ENCODE measurements around the gene ATE1.
"Not testable (repeated sequence)": the region's sequence is repeated elsewhere in the genome, so short reads cannot be mapped to it uniquely, and the experiment has no call there.

ATE1 gene

GRCh38 chr10:121788717-121789116, 139.1 kb downstream of the ATE1 start:
- TF ChIP-seq POLR2A (IDR thresholded peaks at IDR 0.05; ENCODE audit: low read length) (no peak), GATA1 (IDR thresholded peaks at IDR 0.05; ENCODE audit: low read depth, low read length) (no peak)
- no peak for DNase-seq

GRCh38 chr10:121788115-121788514, 139.7 kb downstream of the ATE1 start:
- no peak for DNase-seq
- TF ChIP-seq GATA1 (IDR thresholded peaks at IDR 0.05; ENCODE audit: low read depth, low read length) (no peak), POLR2A (IDR thresholded peaks at IDR 0.05; ENCODE audit: low read length) (no peak)

DNA sequence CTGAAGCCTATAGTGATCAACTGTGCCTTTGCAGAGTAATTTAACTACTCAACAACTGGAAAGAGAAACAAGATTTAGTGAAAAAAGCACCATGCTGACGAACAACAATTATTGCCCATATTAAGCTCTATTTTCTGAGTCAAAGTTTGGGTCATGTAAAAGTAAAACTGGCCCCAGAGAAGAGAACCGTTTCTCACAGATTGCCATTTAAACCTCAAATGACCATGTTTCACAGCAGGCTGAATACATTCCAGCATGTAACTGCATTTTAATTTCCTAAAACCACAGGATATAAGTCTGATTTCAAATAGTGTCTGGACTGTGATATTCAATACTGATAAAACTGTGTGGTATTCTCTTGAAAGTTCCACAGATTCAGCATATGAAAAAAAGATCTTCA, 140.7 kb downstream of the ATE1 start:
- DNase-seq: no peak
- TF ChIP-seq POLR2A (IDR thresholded peaks at IDR 0.05; ENCODE audit: low read length) (no peak), GATA1 (IDR thresholded peaks at IDR 0.05; ENCODE audit: low read depth, low read length) (no peak)

DNA sequence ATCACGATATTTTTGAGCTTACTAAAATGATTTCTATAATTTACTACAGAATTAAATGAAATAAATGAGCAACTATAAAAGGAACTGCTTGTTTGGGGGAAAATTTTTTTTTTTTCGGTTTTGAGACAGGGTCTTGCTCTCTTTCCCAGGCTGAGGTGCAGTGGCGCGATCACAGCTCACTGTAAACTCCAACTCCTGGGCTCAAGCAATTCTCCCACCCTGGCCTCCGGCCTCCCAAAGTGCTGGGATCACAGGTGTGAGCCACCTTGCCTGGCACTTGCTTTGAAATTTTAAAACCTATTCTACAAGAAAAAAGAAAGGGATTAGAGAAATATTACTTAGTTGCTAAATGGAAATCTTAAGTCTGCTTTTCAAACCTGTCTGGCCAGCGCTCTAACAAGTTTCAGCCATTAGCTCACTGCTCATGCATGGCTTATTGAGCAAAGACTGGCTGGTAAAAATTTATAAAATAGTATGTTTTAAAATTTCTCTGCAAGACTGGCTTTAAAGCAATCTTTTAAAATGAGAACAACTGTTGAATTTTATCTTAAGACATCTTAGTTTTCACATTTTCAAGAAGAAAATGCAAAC, 144.0 kb downstream of the ATE1 start:
- TF ChIP-seq POLR2A (IDR thresholded peaks at IDR 0.05; ENCODE audit: low read length) (no peak), GATA1 (IDR thresholded peaks at IDR 0.05; ENCODE audit: low read depth, low read length) (no peak)
- no peak for DNase-seq

GRCh38 chr10:121781101-121781500, 146.7 kb downstream of the ATE1 start:
- DNase-seq: no peak
- TF ChIP-seq POLR2A (IDR thresholded peaks at IDR 0.05; ENCODE audit: low read length) (no peak), GATA1 (IDR thresholded peaks at IDR 0.05; ENCODE audit: low read depth, low read length) (no peak)

DNA sequence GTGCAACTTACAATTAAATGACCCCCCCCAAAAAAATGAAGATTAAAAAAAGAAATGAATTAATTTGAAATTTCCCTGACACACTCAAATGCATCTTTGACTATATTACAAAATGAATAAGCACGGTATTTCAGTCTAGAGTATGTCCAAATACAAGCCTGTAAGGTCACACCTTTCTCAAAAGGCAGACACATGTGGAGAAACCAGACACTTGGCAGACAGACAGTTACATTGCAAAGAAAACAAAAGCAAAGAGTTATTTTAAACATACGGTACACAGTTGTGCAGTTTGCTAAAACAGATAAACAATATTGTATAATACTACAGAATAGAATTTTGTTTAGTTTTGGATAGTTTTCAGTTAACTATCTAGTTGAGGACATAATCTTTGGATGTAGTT, 153.0 kb downstream of the ATE1 start:
- no peak for TF ChIP-seq POLR2A (IDR thresholded peaks at IDR 0.05; ENCODE audit: low read length)
- no peak for TF ChIP-seq GATA1 (IDR thresholded peaks at IDR 0.05; ENCODE audit: low read depth, low read length)
- DNase-seq: no peak

DNA sequence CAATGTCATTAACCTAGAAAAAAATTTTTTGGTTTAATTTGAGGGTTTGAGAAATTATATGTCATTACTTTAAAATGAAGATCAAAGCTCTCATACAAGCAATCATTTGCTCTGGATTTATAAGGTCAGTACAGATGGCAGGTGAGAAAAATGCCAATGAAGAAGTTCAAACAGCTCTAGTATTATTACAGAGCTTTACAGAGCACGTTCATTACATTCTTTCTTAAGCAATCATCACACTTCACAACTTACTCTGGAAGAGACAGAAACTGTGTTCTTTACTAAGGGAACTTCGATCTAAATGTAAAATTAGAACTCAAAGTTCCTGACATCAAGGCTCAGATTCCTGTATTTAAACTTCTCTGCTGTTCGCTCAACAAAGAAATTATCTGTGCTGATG, 153.4 kb downstream of the ATE1 start:
- no peak for TF ChIP-seq POLR2A (IDR thresholded peaks at IDR 0.05; ENCODE audit: low read length)
- TF ChIP-seq GATA1 (IDR thresholded peaks at IDR 0.05; ENCODE audit: low read depth, low read length): no peak
- DNase-seq: no peak

GRCh38 chr10:121772884-121773283, 154.9 kb downstream of the ATE1 start:
- TF ChIP-seq GATA1 (IDR thresholded peaks at IDR 0.05; ENCODE audit: low read depth, low read length) (no peak), POLR2A (IDR thresholded peaks at IDR 0.05; ENCODE audit: low read length) (no peak)
- DNase-seq: no peak

GRCh38 chr10:121772406-121772805, 155.4 kb downstream of the ATE1 start:
- no peak for DNase-seq
- TF ChIP-seq GATA1 (IDR thresholded peaks at IDR 0.05; ENCODE audit: low read depth, low read length): no peak
- TF ChIP-seq POLR2A (IDR thresholded peaks at IDR 0.05; ENCODE audit: low read length): no peak

GRCh38 chr10:121771966-121772365, 155.9 kb downstream of the ATE1 start:
- no peak for DNase-seq
- no peak for TF ChIP-seq POLR2A (IDR thresholded peaks at IDR 0.05; ENCODE audit: low read length)
- no peak for TF ChIP-seq GATA1 (IDR thresholded peaks at IDR 0.05; ENCODE audit: low read depth, low read length)

DNA sequence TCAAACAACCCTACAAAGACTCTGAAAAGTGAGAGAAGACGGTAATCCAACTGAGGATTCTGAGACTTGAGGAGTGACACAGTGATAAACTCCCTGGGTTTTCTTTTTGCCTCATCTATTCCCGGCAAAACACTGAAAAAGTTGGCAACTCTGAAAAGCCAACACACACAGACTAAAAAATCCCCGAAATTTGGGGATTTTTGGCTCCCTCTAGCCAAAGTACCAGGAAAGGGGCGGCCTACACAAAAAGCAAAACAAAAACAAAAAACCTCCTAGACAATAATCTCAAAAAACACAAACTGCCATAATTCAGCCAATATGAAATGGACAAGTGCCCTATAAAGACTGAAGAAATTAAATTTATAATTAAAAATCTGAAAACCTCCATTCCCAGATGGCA, 161.4 kb downstream of the ATE1 start:
- no peak for DNase-seq
- TF ChIP-seq POLR2A (IDR thresholded peaks at IDR 0.05; ENCODE audit: low read length) (no peak), GATA1 (IDR thresholded peaks at IDR 0.05; ENCODE audit: low read depth, low read length) (no peak)

DNA sequence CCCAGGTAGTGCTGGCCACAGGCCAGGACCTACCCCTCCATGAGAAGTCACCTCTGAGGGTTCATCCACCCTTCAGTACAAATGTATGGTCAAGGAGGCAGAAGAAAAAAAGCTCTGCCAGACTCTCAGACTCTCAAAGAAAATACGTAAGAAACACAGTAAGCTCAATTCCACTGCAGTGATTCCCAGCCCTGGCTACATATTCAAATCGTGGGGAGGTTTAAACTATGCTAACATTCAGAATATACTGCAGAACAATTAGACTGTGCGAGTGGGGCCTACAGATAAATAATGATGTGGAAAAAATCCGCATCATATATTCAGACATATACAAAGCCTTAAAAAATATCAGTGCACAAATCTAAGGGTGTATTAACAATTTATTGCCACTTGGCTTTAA, 162.6 kb downstream of the ATE1 start:
- DNase-seq: no peak
- TF ChIP-seq GATA1 (IDR thresholded peaks at IDR 0.05; ENCODE audit: low read depth, low read length): no peak
- no peak for TF ChIP-seq POLR2A (IDR thresholded peaks at IDR 0.05; ENCODE audit: low read length)

GRCh38 chr10:121764233-121764942, 163.4 kb downstream of the ATE1 start:
- DNase-seq: no peak
- no peak for TF ChIP-seq GATA1 (IDR thresholded peaks at IDR 0.05; ENCODE audit: low read depth, low read length)
- TF ChIP-seq POLR2A (IDR thresholded peaks at IDR 0.05; ENCODE audit: low read length): no peak

DNA sequence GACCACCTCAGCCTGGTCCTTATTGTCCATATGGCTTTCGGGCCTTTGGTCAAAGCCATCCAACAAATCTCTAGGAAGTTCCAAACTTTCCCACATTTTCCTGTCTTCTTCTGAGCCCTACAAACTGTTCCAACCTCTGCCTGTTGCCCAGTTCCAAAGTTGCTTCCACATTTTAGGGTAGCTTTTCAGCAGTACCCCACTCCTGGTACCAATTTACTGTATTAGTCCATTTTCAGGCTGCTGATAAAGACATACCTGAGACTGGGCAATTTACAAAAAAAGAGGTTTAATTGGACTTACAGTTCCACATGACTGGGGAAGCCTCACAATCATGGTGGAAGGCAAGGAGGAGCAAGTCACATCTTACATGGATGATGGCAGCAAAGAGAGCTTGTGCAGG, 170.6 kb downstream of the ATE1 start:
- not testable (repeated sequence) for DNase-seq

DNA sequence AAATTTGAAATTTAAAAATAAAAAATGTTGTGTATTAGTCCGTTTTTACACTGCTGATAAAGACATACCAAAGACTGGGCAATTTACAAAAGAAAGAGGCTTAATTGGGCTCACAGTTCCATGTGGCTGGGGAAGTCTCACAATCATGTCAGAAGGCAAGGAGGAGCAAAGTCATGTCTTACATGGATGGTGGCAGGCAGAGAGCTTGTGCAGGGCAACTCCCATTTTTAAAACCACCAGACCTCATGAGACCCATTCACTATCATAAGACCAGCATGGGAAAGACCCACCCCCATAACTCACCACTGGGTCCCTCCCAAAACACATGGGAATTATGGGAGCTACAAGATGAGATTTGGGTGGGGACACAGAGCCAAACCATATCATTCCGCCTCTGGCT, 172.3 kb downstream of the ATE1 start:
- not testable (repeated sequence) for DNase-seq

Data from erythroblast (primary cell).